DMS53 (cell line): ENCODE results near the gene PRKCD.
"Not testable (repeated sequence)": the region's sequence is repeated elsewhere in the genome, so short reads cannot be mapped to it uniquely, and the experiment has no call there.

ENCODE experiments used
- DNase-seq: peaks from one replicate; lab custom pipeline; 2025; lab: John Stamatoyannopoulos, UW

PRKCD gene

DNA sequence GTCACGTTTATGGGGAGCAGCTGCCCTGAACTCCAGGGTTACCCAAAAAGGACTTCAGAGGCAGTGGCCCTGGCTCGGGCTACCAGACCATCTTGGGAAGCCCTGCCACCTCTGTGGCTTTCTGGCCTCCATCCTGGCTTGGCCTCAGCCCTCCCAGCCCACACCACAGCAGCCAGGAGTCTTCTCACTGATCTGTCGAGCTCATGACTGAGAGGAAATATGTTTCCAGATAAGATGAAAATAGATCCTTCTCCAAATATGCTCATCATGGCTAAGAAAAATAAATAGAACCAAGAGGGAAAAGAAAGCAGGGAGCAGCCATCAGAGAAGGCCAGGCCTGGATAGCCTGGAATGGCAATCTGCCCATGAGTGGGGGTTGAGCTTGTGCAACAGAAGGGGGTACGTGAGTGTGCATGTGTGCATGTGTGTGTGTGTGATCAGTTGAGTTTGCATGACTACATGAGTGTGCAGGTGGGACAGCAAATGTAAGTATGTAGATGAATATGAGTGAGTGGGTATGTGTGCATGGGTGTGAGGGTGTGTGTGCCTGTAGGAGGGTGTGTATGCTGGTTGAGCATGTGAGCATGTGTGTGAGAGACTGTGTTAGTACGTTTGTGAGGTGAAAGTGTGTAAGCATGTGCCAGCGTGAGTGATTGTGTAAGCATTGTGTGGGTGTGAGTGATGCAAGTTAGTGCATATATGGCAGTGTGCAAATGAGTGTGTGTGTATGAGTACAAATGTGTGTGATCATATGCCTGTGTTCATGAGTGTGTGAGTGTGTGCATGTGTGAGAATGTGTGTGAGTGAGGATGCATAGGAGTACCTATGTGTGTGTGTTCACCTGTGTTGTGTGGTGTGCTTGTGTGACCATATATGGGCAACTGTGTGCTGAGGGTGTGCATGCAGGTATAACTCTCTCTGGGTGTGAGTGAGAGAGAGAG is 20.8 kb upstream of the PRKCD start:
- no peak for DNase-seq

DNA sequence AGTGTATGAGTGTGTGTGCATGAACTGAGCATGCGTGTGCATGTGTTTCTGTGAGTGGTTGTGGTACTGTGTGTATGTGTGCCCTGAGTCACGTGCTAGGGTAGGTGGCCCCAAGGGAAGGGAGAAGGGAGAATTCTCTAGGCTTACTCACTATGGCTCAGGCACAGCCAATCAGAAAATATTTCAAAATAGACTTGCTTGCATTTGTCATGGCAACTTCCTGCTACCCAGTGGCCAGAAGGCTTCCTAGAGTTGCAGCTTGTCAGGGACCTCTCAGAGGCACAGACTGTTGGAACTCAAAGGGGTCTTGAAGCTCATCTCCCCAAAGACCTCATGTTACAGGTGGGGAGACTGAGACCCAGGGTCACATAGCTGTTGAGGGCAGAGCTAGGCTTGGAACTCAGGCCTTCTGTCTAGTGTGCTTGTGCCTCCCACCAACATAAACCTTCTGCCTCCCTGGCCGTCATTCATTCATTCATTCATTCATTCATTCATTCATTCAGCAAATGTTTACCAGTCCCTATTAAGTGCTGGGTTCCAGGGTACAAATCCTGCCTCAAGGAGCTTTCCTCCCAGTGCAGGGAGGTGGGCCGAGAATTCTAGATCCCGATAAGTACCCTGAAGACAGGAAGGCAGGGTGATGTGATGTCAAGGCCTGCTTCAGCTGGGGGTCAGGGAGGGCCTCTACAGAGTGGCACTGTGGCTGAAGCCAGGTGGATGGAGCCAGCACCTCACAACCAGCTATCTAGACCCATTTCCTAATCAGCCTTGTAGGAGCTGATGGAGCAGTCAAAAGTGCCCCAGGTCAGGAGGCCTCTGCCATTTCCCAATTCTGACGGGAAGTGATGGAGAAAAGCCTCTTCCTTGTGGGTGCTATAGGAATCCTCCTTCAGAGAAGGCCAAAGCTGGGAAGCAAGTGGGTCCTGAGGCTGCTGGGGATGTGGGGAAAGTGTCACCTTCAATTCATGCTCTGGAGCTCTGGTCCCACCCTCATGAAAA is 19.9 kb upstream of the PRKCD start:
- DNase-seq = peak; percentile 35

DNA sequence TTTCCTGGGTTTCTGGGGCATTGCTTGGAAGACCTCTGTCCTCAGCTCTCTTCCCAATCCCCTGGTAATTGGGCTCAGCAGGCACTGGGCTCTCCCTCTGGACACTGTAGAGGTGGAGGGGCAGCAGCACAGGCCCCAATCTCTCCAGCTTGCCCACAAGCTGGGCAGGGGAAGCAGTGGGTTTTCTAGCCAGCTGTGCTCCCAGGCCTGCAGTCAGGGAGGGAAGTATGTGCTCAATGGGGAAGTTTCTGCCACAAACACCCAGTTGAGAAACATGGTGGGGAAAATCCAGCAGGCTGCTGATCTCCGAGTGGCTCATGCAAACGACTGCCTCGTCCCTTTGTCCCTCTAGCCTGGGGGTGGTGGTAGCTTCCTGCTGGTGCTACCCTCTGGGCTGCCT is 18.0 kb upstream of the PRKCD start:
- no peak for DNase-seq

DNA sequence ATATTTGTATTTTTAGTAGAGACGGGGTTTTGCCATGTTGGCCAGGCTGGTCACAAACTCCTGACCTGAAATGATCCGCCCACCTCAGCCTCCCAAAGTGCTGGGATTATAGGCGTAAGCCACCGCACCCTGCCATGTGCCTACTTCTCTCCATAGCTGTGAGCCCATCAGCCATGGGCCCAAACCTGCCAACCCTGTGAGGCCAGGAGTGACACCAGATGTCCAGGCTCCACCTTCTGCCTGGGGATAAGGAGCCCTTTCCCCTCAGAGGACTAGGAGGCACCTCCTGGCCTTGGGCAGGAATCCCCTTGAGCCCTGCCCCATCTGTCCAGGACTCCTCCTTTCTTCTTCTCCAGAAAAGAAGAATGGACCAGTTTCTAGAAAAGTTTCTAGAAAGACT is 16.6 kb upstream of the PRKCD start:
- no peak for DNase-seq

GRCh38 chr3:53144862-53145712 is 15.9 kb upstream of the PRKCD start:
- DNase-seq = peak; percentile 76

GRCh38 chr3:53145713-53146080 is 15.3 kb upstream of the PRKCD start:
- peak; percentile 63 for DNase-seq

DNA sequence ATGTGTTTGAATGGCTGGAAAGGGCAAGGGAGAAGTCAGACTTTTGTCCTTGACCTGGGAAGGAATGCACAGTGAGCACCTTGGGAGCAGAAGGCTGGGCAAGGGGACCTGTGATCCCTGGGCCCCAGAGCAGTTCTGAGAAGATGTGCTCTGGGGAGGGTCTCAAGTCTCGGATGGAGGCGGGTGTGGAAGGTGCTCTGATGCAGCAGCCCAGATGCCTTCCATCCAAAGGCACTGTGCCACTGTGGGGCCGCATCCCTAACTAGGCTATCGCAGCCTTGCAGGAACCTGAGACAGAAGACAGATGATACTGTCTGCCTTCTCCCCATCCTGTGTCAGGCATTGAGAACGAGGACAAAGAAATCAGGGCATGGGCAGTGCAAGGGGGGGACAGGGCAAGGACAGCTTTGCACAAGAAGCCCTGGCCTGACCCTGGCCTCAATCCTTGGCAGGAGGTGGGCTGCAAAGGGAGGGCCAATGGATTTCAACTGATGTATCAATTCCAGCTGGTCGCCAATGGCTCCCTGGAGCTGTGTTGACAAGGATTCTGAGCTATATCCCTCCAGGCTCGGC is 14.6 kb upstream of the PRKCD start:
- no peak for DNase-seq

DNA sequence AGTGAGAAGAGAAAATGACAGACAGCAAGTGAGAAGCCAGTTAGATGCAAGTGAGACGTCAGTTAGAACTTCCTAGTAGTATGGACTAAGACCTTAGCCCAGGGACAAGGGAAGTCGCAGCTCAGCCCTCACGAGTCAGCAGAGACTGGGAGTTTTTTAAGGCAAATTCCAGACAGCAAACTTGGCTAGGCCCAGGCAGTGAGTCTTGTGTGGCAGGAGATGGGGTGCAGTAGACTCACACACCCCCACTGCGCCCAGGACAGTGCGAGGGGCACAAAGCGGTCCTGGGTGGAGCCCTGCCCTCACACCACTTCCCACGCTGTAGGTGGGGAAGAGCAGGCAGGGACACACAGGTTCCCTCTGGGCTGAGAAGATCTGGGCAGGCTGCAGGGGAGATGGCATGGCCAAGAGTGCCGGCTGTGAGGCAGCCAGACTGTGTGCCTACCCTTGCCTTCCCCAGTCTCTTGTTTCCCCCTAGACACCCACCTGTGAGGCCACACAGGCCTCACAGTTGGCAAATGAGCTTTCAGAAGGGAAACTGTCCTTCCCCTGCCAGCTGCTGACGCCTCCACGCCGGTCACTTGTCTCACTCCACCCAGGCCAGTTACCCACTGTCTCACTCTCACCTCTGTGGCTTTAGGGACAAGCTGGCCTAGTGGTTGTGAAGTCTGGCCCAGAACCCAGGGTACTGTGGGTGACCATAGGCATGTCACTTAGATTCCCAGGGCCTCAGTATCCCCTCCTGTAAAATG is 13.7 kb upstream of the PRKCD start:
- no peak for DNase-seq

GRCh38 chr3:53147903-53148400 is 13.1 kb upstream of the PRKCD start:
- no peak for DNase-seq

DNA sequence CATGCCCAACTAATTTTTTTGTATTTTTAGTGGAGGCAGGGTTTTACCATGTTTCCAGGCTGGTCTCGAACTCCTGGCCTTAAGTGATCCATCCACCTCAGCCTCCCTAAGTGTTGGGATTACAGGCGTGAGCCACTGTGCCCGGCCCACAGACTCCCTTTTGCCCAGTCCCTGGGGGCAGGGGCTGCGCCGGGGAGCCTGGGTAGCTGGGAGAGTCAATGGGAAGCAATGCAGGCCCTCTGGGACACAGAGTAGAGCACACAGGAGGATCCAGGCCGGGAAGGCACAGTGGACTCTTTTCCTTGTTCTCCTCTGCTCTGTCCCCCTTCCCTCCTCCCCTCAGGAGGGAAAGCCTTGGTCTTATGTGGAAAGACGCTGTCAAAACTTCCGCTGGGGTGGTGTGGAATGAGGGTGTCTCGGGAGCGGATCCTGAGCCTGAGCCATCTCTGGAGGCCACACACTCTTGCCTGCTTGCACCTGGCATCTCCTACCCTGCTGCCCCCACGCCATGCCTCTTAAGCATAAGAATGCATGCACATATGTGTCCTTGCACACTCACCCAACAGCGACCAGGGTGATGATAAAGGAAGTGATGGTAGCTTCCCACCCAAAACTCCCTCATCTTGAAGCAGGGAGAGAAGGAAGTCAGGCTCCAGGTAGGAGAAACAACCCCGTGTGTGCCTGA is 11.9 kb upstream of the PRKCD start:
- no peak for DNase-seq

- no peak for DNase-seq
These were observed 11.3 kb upstream of the PRKCD start for GRCh38 chr3:53149699-53150098.

DNA sequence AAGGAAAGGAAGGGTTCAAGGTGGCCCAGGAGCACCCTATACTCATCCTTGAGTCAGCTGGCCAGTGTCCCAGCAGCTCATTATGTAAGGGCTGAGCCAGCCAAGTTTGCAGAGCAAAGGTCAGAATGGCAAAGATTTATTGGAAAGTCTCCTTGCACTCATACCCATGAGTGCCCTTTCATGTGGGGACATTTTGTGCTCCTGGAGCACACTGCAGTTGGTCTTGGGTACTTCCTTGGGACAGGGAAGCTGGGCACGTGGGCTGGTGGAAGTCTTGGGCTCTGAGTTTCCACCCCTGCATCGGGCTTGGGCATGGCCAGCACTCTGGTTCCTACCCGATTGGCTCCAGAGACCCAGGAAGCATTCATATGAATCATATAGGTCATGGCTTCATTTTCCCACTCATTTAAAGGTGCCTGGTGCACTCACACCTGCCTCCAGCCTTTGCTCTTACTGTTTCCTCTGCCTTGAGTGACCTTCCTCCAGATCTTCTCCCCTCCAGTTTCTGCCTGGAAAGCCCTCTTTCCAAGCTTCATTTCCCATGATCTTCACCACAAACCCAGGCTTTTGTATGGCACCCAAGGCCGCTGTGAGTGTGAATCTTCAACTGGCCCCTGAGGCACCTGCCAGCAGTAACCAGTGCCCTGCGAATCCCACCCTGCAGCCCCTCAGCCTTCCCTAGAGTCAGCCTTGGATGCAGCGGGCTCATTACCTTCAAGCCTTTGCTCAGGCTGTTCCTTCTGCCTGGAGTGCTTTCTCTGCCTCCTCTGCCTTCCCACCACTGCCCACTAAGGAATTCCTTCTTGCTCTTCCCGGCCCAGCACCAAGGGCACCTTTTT is 10.5 kb upstream of the PRKCD start:
- no peak for DNase-seq

DNA sequence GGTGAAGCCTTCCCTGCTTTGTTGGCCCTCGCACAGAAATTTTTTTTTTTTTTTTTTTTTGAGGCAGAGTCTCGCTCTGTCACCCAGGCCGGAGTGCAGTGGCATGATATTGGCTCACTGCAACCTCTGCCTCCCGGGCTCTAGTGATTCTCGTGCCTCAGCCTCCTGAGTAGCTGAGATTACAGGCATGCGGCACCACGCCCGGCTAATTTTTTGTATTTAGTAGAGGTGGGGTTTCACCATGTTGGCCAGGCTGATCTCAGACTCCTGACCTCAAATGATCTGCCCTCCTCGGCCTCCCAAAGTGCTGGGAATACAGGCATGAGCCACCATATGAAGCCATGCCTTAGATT is 9.9 kb upstream of the PRKCD start:
- not testable (repeated sequence) for DNase-seq

DNA sequence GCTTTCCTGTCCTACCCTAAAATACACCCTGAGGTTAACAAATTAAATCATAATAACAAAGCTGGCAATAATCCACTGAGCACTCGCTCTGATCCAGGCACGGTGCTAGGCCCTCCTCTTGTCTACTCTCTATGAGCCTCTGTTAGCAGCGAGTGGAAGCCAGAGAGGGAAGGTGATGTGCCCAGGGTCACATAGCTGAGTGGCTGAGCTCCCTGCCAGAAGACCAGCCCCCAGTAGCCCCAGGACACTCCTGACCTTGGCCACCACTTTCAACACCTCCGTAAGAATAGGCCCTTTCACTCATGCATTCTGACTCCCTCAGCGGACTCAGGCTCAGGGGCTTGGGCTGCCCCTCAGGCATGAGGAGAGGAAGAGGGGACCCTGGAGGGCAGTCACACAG is 9.5 kb upstream of the PRKCD start:
- DNase-seq = no peak

GRCh38 chr3:53151870-53152660 is 8.9 kb upstream of the PRKCD start:
- DNase-seq = no peak

DNA sequence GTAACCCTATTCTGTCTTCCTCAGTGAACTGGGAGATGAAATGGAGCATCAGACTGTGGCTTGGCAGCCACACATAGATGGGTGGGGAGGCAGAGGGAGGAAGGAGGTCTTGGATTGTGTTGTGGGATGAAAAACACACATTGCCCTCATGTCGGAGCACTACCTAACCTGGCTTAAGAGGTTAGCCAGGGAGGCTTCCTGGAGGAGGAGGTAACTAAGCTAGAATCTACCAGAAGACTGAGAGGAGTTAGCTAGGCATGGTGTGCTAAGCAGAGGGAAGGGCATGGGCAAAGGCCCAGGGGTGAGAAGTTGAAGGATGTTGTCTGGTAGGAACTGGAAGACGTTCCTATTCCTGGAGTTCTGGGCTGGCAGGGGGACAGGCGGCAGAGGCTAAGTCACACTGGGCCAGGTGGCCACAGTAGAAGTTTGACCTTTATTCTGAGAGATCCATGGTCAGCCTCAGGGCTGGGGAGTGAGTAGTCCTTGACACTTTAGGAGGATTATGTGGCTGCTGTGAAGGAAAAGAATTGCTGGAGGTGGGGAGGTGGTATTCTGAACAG is 7.7 kb upstream of the PRKCD start:
- no peak for DNase-seq

GRCh38 chr3:53153980-53154379 is 7.0 kb upstream of the PRKCD start:
- no peak for DNase-seq

- no peak for DNase-seq
These were observed 6.1 kb upstream of the PRKCD start for GRCh38 chr3:53154881-53155285.
